Midbrain (tissue), 1 donor: ENCODE data around the gene RAD54L2.
"Not testable (repeated sequence)": the region's sequence is repeated elsewhere in the genome, so short reads cannot be mapped to it uniquely, and the experiment has no call there.

Experiments used
- DNase-seq: peaks from one replicate; lab custom pipeline; 2025; lab: John Stamatoyannopoulos, UW

The RAD54L2 gene

GRCh38 chr3:51538459-51539290 is at the start of gene RAD54L2:
Gene RAD54L2, plus strand, starts transcription at chr3:51538719. Its CDS starts 51,702 bp downstream, at chr3:51590421.
- DNase-seq: peak; percentile 85

- DNase-seq: peak; percentile 85
Measured at GRCh38 chr3:51498876-51499738, 39.4 kb upstream of the RAD54L2 start.

- no peak for DNase-seq
Measured at GRCh38 chr3:51500632-51501131, 37.8 kb upstream of the RAD54L2 start.

- peak; percentile 84 for DNase-seq
Measured at GRCh38 chr3:51501833-51502561, 36.5 kb upstream of the RAD54L2 start.

- DNase-seq: no peak
Measured at GRCh38 chr3:51502562-51502910, 36.0 kb upstream of the RAD54L2 start.

- no peak for DNase-seq
Measured at GRCh38 chr3:51503007-51503406, 35.5 kb upstream of the RAD54L2 start.

- no peak for DNase-seq
Measured at GRCh38 chr3:51508255-51508654, 30.3 kb upstream of the RAD54L2 start.

- no peak for DNase-seq
Measured at GRCh38 chr3:51510996-51511395, 27.5 kb upstream of the RAD54L2 start.

GRCh38 chr3:51514210-51514609 is 24.3 kb upstream of the RAD54L2 start:
- DNase-seq: no peak

GRCh38 chr3:51519848-51520247 is 18.7 kb upstream of the RAD54L2 start:
- DNase-seq: no peak

GRCh38 chr3:51520906-51521730 is 17.4 kb upstream of the RAD54L2 start:
- not testable (repeated sequence) for DNase-seq

GRCh38 chr3:51522273-51522962 is 16.1 kb upstream of the RAD54L2 start:
- DNase-seq: no peak

GRCh38 chr3:51524874-51525273 is 13.6 kb upstream of the RAD54L2 start:
- DNase-seq: not testable (repeated sequence)

GRCh38 chr3:51530485-51530884 is 8.0 kb upstream of the RAD54L2 start:
- DNase-seq: no peak

- DNase-seq: no peak
Measured at GRCh38 chr3:51535146-51536019, 3.1 kb upstream of the RAD54L2 start.

GRCh38 chr3:51537631-51538030 is 888 bp upstream of the RAD54L2 start:
- not testable (repeated sequence) for DNase-seq

- no peak for DNase-seq
Measured at GRCh38 chr3:51538115-51538458, 432 bp upstream of the RAD54L2 start.

GRCh38 chr3:51539291-51539941 is 897 bp downstream of the RAD54L2 start:
- DNase-seq: no peak

GRCh38 chr3:51542596-51542995 is 4.1 kb downstream of the RAD54L2 start:
- DNase-seq: not testable (repeated sequence)
